Measurements from ENCODE around the gene CDKN2D. TPM values are rescaled to one million over a fixed set of nuclear protein-coding genes. Genes with fewer than 3 reads are reported as not detected.

CDKN2D gene
- total RNA-seq, 1 donor from 2014 or later: 13.1 TPM

DNA sequence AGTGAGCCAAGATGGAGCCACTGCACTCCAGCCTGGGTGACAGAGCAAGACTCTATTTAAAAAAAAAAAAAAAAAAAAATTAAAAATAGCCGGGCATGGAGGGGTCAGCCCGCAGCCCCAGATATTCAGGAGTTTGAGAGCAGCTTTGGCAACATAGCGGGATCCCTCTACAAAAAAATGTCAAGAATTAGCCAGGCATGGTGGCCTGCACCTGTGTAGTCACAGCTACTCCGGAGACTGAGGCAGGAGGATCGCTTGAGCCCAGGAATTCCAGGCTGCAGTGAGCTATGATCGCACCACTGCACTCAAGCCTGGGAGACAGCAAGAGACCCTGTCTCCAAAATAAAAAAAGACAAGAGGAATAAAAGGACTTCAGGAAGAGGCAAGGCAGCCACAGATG is 17.6 kb upstream of the CDKN2D start:
- no peaks in the 10 kb centered on the region for H3K27me3 ChIP-seq (ENCODE audit: low read depth)
- peak overlapping the region; percentile 20 for H3K27ac ChIP-seq
- intact Hi-C loops (cut with DNase I): loop anchor here (10.0 kb wide), 1 partner anchor 58 kb away; no protein-coding TSS in a partner anchor
- TF ChIP-seq, protein P1, sequence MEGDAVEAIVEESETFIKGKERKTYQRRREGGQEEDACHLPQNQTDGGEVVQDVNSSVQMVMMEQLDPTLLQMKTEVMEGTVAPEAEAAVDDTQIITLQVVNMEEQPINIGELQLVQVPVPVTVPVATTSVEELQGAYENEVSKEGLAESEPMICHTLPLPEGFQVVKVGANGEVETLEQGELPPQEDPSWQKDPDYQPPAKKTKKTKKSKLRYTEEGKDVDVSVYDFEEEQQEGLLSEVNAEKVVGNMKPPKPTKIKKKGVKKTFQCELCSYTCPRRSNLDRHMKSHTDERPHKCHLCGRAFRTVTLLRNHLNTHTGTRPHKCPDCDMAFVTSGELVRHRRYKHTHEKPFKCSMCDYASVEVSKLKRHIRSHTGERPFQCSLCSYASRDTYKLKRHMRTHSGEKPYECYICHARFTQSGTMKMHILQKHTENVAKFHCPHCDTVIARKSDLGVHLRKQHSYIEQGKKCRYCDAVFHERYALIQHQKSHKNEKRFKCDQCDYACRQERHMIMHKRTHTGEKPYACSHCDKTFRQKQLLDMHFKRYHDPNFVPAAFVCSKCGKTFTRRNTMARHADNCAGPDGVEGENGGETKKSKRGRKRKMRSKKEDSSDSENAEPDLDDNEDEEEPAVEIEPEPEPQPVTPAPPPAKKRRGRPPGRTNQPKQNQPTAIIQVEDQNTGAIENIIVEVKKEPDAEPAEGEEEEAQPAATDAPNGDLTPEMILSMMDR (IDR thresholded peaks at IDR 0.05): no peak
- DNase-seq (no peak), ATAC-seq (peak in 1 of 2 donors; percentile 13)
- no peaks in the 10 kb centered on the region for H3K36me3 ChIP-seq
- peaks cover 2% of the 10 kb centered on the region for H3K4me1 ChIP-seq
- no peaks in the 10 kb centered on the region for H3K9me3 ChIP-seq
- H3K4me3 ChIP-seq: peak overlapping the region; percentile 49

DNA sequence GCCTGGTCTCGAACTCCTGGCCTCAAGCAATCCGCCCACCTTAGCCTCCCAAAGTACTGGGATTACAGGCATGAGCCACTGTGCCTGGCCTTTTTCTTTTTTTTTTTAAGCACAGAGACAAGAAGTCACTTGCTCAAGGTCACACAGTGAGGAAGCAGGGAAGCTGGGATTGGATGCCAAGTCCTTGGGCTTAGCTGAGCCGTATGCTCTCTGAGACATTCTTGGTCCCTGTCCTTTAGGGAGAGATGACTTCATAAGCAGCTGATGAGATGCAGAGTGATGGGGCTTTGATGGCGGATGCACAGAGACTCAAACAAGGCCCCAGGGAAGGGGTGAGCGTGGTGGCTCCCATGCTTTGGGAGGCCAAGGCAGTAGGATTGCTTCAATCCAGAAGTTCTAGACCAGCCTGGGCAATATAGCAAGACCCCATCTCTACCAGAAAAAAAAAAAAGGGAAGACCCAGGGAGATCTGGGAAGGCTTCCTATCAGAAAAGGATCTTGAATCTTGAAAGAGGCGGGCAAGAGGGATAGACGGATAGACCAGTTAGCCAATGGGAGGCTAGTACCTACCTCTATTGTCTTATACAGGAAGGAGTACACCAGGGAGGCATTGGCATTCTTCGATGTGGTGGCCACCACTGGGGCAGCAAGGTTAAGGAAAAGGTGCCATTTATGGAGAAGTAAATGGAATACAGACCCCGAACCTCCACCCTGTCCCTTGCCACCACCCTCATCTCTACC is 14.4 kb upstream of the CDKN2D start:
- Histone ChIP-seq H3K27me3 (ENCODE audit: low read depth) (no peaks in the 10 kb centered on the region), H3K9me3 (no peaks in the 10 kb centered on the region), H3K4me3 (no peak overlapping the region), H3K4me1 (peaks cover 4% of the 10 kb centered on the region), H3K27ac (no peak overlapping the region), H3K36me3 (peaks cover 6% of the 10 kb centered on the region)
- DNase-seq (no peak), ATAC-seq (no peak)
- intact Hi-C loops (cut with DNase I): loop anchor here (10.0 kb wide), 1 partner anchor 62 kb away; no protein-coding TSS in a partner anchor
- TF ChIP-seq, protein P1 (IDR thresholded peaks at IDR 0.05): no peak

DNA sequence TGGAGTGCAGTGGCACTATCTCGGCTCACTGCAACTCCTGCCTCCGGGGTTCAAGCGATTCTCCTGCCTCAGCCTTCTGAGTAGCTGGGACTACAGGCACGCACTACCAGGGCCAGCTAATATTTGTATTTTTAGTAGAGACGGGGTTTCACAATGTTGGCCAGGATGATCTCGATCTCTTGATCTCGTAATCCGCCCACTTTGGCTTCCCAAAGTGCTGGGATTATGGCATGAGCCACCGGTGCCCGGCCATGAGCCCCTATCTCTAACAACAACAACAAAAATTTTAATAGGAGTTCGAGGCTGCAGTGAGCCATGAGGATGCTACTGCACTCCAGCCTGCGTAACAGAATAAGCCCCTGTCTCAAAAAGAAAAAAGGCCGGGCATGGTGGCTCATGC is 13.3 kb upstream of the CDKN2D start:
- Histone ChIP-seq H3K4me1 (peaks cover 4% of the 10 kb centered on the region), H3K27me3 (ENCODE audit: low read depth) (no peaks in the 10 kb centered on the region), H3K9me3 (no peaks in the 10 kb centered on the region), H3K4me3 (no peak overlapping the region), H3K36me3 (peaks cover 6% of the 10 kb centered on the region), H3K27ac (no peak overlapping the region)
- ATAC-seq: no peak
- TF ChIP-seq, protein P1 (IDR thresholded peaks at IDR 0.05): no peak
- DNase-seq: no peak
- intact Hi-C loops (cut with DNase I): loop anchor here (10.0 kb wide), 1 partner anchor 63 kb away; no protein-coding TSS in a partner anchor

DNA sequence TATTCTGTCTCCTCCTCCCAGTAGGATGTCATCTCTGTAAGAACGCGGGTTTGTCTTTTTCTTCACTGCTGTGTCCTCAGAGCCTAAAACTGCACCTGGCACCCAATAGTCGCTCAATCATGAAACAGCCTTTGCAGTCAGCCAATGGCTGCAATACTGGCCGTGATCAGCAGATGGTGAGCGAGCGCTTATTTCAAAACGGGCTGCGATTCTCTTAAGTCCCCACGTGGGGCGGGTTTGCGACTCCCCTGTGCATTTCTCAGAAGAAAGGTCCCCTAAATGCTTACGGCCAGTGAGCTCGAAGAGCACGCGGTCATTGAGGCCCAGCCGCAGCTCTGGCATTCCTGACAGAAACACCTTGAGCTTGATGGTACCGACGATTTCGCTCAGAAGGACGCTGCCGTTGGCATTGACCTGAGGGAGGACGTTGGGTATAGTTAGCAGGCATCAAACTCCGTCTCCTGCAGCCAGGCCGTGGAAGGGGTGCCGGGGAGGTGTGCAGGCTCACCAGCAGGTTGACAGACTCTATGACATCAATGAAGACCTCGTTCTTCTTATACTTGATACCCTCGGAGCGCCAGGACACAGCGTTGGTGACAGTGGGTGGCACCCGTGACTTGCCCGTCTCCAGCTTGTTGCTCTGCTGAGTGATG is 12.3 kb upstream of the CDKN2D start:
- peak; percentile 92 to 93 for ATAC-seq
- Histone ChIP-seq H3K9me3 (no peaks in the 10 kb centered on the region), H3K27ac (no peak overlapping the region), H3K36me3 (peaks cover 6% of the 10 kb centered on the region), H3K4me1 (peaks cover 4% of the 10 kb centered on the region), H3K4me3 (no peak overlapping the region), H3K27me3 (ENCODE audit: low read depth) (no peaks in the 10 kb centered on the region)
- peak; percentile 91 for DNase-seq
- TF ChIP-seq, protein P1 (IDR thresholded peaks at IDR 0.05): peak; percentile 97
- intact Hi-C loops (cut with DNase I): loop anchor here (10.0 kb wide), 1 partner anchor 64 kb away; no protein-coding TSS in a partner anchor

DNA sequence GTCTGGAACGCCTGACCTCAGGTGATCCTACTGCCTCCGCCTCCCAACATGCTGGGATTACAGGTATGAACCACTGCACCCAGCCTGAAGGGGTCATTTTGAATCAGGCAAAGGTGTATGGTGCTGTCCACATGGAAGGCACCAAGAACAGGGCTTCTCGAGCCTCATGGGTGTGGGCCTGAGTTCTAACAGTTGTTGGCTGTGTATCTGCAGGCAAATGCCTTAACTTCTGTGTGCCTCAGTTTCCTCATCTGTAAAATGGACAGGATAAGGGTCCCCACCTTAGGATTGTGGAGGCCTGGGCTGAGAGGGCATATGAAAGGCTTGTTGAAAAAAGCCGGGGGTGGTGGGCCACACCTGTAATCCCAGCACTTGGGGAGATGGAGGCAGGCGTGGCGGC is 9.2 kb upstream of the CDKN2D start:
- TF ChIP-seq, protein P1 (IDR thresholded peaks at IDR 0.05): no peak
- Histone ChIP-seq H3K9me3 (no peaks in the 10 kb centered on the region), H3K4me3 (no peak overlapping the region), H3K27ac (no peak overlapping the region), H3K4me1 (peaks cover 4% of the 10 kb centered on the region), H3K27me3 (ENCODE audit: low read depth) (no peaks in the 10 kb centered on the region), H3K36me3 (peaks cover 6% of the 10 kb centered on the region)
- DNase-seq: no peak
- ATAC-seq: no peak
- intact Hi-C loops (cut with DNase I): no loop called here
